ENCODE results near the gene SH3PXD2A. TPM values are rescaled to one million over a fixed set of nuclear protein-coding genes. Genes with fewer than 3 reads are reported as not detected.
A peak's percentile ranks its signal among the peaks of the same experiment; 100 is the strongest.

The SH3PXD2A gene
- total RNA-seq, 4 donors from 2014 or later: 26.5 to 56.9 (median 33.3) TPM

DNA sequence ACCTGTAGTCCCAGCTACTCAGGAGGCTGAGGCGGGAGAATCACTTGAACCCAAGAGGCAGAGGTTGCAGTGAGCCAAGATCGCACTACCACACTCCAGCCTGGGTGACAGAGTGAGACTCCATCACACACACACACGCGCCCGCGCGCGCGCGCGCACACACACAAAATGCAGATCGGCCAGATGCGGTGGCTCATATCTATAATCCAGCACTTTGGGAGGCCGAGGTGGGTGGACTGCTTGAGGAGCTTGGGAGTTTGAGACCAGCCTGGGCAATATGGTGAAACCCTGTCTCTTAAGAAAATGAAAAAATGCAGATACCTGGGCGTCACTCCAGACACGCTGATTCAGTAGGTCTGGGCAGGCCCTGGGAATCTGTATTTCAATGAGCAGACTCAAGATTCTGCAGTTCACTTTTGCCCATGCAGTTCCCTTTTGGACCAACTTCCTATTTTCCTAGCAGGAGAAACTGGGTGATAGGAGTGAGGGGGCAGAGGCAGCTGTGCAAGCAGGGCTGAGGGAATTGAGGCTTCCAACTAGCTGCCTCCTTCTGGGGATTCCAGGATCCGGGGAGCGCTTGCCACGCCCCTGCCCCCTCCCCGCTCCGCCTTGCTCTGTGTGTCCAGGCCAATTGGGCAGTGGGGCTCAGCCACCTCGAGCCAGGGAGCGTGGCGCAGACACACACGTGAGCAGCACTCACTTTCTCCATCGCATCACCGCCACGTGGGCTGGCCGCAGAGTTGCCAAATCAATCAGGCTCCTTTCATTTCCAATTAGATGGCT, 173.6 kb downstream of the SH3PXD2A start:
- TF ChIP-seq POLR2A (IDR thresholded peaks at IDR 0.05) (no peak), EP300 (IDR thresholded peaks at IDR 0.05; ENCODE audit: low read depth) (no peak), POLR2AphosphoS5 (IDR thresholded peaks at IDR 0.05) (no peak)
- TF ChIP-seq, protein P1, sequence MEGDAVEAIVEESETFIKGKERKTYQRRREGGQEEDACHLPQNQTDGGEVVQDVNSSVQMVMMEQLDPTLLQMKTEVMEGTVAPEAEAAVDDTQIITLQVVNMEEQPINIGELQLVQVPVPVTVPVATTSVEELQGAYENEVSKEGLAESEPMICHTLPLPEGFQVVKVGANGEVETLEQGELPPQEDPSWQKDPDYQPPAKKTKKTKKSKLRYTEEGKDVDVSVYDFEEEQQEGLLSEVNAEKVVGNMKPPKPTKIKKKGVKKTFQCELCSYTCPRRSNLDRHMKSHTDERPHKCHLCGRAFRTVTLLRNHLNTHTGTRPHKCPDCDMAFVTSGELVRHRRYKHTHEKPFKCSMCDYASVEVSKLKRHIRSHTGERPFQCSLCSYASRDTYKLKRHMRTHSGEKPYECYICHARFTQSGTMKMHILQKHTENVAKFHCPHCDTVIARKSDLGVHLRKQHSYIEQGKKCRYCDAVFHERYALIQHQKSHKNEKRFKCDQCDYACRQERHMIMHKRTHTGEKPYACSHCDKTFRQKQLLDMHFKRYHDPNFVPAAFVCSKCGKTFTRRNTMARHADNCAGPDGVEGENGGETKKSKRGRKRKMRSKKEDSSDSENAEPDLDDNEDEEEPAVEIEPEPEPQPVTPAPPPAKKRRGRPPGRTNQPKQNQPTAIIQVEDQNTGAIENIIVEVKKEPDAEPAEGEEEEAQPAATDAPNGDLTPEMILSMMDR (IDR thresholded peaks at IDR 0.05): no peak
- H3K27me3 ChIP-seq: no peaks in the 10 kb centered on the region
- in situ Hi-C loops (cut with MboI; ENCODE audit: low pct_ligation_motif_present in 1 of 4, low pct_unique_long_range_greater_than_20kb in 1 of 4, low sequenced_read_pairs in 3 of 4) (loop anchor here in 3 of 4 donors (5.0 to 25.0 kb wide), 3 partner anchors 80 to 270 kb away; no protein-coding TSS in a partner anchor), intact Hi-C loops (cut with DNase I; ENCODE audit: low total_unique reads) (no loop called here)
- no peaks in the 10 kb centered on the region for H3K36me3 ChIP-seq
- no peak overlapping the region for H3K4me3 ChIP-seq
- no peak for DNase-seq
- WGBS, 2 donors (ENCODE audit: low coverage in 1 of 2): 91 to 100% methylated on average over 2 to 29 of the region's 29 CpGs
- H3K27ac ChIP-seq: no peak overlapping the region
- H3K4me1 ChIP-seq: peaks cover 8 to 46% (median 17%) of the 10 kb centered on the region in 4 donors
- H3K9me3 ChIP-seq: no peaks in the 10 kb centered on the region

DNA sequence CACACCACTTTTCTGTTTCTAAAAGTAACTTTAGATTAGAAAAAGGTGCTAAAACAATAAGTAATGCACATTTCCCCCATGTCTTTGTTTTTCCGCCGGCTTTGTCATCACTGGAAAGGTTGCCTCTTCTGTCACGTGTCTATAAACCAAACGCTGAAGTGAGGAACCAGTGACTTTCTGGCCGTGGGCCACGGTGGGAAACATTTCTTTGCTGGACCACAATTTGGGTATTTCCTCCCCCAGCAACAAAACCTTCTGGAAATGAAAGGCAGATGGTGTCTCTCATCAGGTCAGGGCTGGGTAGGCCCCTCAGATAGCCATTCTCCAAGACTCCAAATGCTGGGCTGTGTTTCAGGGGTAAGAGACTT, 174.5 kb downstream of the SH3PXD2A start:
- Histone ChIP-seq H3K27ac (peak overlapping the region in 1 of 4 donors; percentile 91), H3K9me3 (no peaks in the 10 kb centered on the region), H3K4me1 (peaks cover 14 to 44% (median 17%) of the 10 kb centered on the region in 4 donors), H3K36me3 (no peaks in the 10 kb centered on the region), H3K4me3 (no peak overlapping the region), H3K27me3 (no peaks in the 10 kb centered on the region)
- TF ChIP-seq, protein P1 (IDR thresholded peaks at IDR 0.05): no peak
- TF ChIP-seq EP300 (IDR thresholded peaks at IDR 0.05; ENCODE audit: low read depth) (no peak), POLR2A (IDR thresholded peaks at IDR 0.05) (no peak), POLR2AphosphoS5 (IDR thresholded peaks at IDR 0.05) (no peak)
- no peak for DNase-seq
- intact Hi-C loops (cut with DNase I; ENCODE audit: low total_unique reads) (no loop called here), in situ Hi-C loops (cut with MboI; ENCODE audit: low pct_ligation_motif_present in 1 of 4, low pct_unique_long_range_greater_than_20kb in 1 of 4, low sequenced_read_pairs in 3 of 4) (loop anchor here in 3 of 4 donors (5.0 to 25.0 kb wide), 3 partner anchors 79 to 269 kb away; no protein-coding TSS in a partner anchor)
- WGBS, 2 donors (ENCODE audit: low coverage in 1 of 2): 71 to 81% methylated on average over 3 to 6 of the region's 6 CpGs

DNA sequence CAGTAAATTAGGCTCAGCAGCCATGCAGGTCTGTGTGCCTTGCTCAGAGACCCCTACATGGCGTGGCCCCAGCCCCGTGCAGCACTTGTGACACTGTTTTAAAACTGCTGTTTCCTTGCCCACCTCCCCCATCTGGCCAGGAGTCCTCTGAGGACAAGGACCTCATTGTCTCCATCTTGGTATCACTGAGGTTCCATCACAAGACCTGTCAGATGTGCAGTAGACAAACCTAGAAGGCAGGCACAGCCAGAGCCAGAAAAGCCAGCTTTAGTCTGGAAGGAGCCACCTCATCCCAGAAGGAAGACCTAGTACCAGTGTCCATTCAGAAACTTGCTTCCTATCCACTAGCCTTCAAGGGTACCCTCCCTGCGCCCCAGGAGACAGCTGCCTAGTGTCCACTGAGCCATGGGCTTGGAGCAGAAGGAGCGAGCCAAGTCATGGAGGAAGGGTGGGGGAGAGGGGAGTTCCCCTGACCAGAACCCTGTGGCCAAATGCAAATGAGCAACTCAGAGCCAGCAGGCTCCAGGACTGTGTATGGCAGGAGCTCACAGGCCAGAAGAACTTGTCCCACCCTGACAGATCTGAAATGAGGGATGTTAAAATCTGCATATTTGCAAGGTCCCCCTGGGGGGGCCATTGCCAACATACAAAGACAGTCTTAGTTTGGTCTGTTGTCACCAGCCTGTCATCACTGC, 176.1 kb downstream of the SH3PXD2A start:
- Histone ChIP-seq H3K4me1 (peaks cover 11 to 31% (median 15%) of the 10 kb centered on the region in 4 donors), H3K27ac (peak overlapping the region; percentile 82 to 91 (median 83)), H3K4me3 (no peak overlapping the region), H3K36me3 (no peaks in the 10 kb centered on the region), H3K9me3 (no peaks in the 10 kb centered on the region), H3K27me3 (no peaks in the 10 kb centered on the region)
- in situ Hi-C loops (cut with MboI; ENCODE audit: low pct_ligation_motif_present in 1 of 4, low pct_unique_long_range_greater_than_20kb in 1 of 4, low sequenced_read_pairs in 3 of 4): loop anchor here in 1 of 4 donors (25.0 kb wide), 1 partner anchor 267 kb away; no protein-coding TSS in a partner anchor
- intact Hi-C loops (cut with DNase I; ENCODE audit: low total_unique reads): no loop called here
- no peak for TF ChIP-seq EP300 (IDR thresholded peaks at IDR 0.05; ENCODE audit: low read depth)
- no peak for TF ChIP-seq POLR2AphosphoS5 (IDR thresholded peaks at IDR 0.05)
- TF ChIP-seq, protein P1 (IDR thresholded peaks at IDR 0.05): no peak
- no peak for TF ChIP-seq POLR2A (IDR thresholded peaks at IDR 0.05)
- DNase-seq: peak; percentile 50
- 80% methylated on average over 4 of the region's 4 CpGs; no CpG with 5 or more reads in 1 of the 2 donors for WGBS, 2 donors (ENCODE audit: low coverage in 1 of 2)

DNA sequence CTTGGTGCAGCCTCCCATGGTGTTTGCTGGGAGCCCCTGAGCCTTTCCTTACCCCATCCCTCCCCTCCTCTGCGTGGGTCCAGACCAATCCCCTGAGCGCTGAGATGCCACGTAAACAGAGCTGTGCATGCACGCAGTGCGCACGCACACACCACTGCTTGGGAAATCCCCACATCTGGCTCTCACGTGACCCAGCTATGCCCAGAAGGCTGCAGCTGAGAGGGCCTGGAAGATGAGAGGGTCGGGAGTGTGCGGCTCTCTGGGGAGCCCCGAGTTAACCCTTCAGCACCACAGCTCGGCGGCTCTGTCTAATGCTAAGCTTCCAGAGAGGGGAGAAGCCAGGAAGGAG, 177.2 kb downstream of the SH3PXD2A start:
- H3K4me1 ChIP-seq: peaks cover 11 to 30% (median 15%) of the 10 kb centered on the region in 4 donors
- intact Hi-C loops (cut with DNase I; ENCODE audit: low total_unique reads) (no loop called here), in situ Hi-C loops (cut with MboI; ENCODE audit: low pct_ligation_motif_present in 1 of 4, low pct_unique_long_range_greater_than_20kb in 1 of 4, low sequenced_read_pairs in 3 of 4) (loop anchor here in 1 of 4 donors (25.0 kb wide), 1 partner anchor 266 kb away; no protein-coding TSS in a partner anchor)
- H3K9me3 ChIP-seq: no peaks in the 10 kb centered on the region
- peak overlapping the region; percentile 82 to 91 (median 83) for H3K27ac ChIP-seq
- peak overlapping the region in 3 of 4 donors; percentile 9 to 31 (median 17) for H3K4me3 ChIP-seq
- no peaks in the 10 kb centered on the region for H3K27me3 ChIP-seq
- DNase-seq: peak; percentile 87
- WGBS, 2 donors (ENCODE audit: low coverage in 1 of 2): 56 to 58% methylated on average over 5 to 12 of the region's 12 CpGs
- H3K36me3 ChIP-seq: no peaks in the 10 kb centered on the region
- TF ChIP-seq, protein P1 (IDR thresholded peaks at IDR 0.05): no peak
- TF ChIP-seq EP300 (IDR thresholded peaks at IDR 0.05; ENCODE audit: low read depth) (no peak), POLR2AphosphoS5 (IDR thresholded peaks at IDR 0.05) (peak; percentile 58 to 82 (median 61)), POLR2A (IDR thresholded peaks at IDR 0.05) (no peak)
